ENCODE results near the gene TAGLN.
A peak's percentile ranks its signal among the peaks of the same experiment; 100 is the strongest.
"Not testable (repeated sequence)": the region's sequence is repeated elsewhere in the genome, so short reads cannot be mapped to it uniquely, and the experiment has no call there.

TAGLN gene

DNA sequence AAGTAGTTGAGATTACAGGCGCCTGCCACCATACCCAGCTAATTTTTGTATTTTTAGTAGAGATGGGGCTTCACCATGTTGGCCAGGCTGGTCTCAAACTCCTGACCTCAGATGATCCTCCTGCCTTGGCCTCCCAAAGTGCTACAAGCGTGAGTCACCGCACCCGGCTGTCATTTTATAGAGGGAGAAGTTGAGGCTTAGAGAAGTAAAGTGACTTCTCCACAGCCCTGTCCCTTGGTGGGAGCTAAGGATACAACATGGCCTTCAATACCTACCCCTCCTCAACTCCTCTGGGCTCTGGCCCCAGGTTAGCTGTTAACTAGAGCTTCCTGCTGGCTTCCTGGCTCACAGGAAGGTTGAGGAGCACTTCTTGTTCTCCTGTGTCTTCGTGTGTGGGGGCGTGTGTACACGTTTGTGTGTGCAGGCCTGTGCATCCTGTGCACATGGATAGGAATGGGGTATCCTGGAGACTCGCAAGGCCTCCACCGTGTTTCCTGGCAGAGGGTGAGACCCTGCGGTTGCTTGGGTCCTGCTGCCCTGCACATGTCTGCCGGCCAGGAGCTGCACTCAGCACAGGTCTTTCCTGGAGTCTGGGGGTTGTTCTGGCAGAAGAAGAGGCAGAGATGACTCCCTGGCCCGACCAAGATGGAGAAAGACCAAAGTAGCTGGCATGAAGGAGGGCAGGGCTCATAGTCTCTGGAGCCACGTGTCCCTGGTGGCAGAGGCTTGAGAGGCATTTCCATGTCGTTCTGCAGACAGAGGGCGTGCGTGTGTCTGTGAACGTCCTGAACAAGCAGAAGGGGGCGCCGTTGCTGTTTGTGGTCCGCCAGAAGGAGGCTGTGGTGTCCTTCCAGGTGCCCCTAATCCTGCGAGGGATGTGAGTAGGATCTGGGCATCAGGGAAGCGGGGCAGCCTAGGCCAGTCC, 18.2 kb upstream of the TAGLN start:
- peak; percentile 83 to 85 (median 85) for DNase-seq

GRCh38 chr11:117181586-117182550, 17.3 kb upstream of the TAGLN start:
- DNase-seq, result no peak

DNA sequence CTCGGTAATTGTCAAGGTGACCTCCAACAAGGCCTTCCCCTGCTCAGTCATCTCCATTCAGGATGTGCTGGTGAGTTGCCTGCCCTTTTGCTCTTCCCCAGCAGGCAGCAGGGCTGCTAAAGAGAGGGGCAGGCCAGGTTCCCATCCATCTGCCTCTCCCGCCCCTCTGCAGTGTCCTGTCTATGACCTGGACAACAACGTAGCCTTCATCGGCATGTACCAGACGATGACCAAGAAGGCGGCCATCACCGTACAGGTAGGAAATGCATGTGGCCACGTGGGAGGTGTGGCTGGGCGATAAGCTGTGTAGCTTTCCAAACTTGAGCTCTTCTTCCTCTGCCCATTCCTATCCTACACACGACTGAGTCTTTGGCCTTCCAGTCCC, 16.6 kb upstream of the TAGLN start:
- DNase-seq, result no peak

DNA sequence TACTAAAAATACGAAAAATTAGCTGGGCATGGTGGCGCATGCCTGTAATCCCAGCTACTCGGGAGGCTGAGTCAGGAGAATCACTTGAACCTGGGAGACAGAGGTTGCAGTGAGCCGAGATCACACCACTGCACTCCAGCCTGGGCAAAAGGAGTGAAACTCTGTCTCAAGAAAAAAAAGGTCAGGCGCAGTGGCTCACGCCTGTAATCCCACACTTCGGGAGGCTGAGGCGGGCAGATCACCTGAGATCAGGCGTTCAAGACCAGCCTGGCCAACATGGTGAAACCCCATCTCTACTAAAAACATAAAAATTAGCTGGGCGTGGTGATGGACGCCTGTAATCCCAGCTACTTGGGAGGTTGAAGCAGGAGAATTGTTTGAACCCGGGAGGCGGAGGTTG, 16.0 kb upstream of the TAGLN start:
- not testable (repeated sequence) for DNase-seq

DNA sequence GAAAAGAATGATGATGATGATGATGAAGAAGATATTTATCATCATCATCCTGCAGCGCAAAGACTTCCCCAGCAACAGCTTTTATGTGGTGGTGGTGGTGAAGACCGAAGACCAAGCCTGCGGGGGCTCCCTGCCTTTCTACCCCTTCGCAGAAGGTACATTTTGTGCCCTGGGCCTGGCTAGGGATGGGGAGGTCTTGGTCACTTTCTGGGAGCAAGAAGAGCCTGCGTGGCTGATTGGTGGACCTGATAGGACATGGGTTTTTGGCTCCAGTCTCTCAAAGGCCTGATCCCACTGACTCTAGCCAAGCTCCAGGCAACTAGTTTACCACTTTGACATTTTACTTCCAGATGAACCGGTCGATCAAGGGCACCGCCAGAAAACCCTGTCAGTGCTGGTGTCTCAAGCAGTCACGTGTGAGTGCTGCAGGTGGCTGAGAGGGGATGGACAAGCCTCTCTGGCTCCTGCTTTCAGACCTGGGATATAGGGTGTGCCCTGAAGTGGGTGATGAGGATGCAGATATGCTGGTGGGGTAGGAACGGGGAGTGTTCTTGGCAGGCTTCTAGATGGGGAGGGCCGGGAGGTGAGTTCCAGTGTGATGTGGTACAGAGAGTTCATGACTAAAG, 15.3 kb upstream of the TAGLN start:
- no peak for DNase-seq

GRCh38 chr11:117185736-117186430, 13.3 kb upstream of the TAGLN start:
- peak; percentile 52 to 85 (median 79) for DNase-seq

DNA sequence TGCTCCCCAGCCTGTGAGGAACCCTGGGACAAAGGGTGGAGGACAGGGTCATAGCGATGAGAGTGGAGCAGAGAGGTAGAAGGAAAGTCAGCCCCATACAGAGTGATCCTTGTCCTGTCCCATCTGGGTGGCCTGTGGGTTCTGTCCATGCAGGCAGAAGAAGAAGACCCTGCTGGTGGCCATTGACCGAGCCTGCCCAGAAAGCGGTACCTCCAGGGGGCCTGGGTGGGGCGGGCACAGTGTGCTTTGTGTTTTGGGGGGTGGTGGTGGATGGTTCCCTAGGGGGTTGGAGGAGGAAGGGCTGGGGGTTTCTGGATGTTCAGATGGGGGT, 12.8 kb upstream of the TAGLN start:
- no peak for DNase-seq

DNA sequence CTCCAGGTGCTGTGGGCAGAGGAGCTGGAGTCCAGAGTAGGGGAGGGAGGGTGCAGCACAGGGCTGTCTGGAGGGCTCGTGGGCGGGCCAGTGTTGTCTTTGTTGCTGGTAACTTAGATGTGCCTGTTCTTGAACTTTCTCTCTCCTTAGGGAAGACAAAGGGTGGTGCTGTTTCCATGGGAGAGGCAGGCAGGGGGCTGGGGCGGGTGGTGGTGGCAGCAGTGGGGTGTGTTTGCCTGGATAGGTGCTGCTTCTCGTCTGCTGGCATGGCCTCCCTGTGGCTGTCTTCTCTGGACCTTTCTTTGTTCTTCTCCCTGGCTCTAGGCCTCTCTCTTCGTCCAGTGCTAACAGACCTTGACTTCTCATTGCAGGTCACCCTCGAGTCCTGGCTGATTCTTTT, 12.2 kb upstream of the TAGLN start:
- no peak for DNase-seq

DNA sequence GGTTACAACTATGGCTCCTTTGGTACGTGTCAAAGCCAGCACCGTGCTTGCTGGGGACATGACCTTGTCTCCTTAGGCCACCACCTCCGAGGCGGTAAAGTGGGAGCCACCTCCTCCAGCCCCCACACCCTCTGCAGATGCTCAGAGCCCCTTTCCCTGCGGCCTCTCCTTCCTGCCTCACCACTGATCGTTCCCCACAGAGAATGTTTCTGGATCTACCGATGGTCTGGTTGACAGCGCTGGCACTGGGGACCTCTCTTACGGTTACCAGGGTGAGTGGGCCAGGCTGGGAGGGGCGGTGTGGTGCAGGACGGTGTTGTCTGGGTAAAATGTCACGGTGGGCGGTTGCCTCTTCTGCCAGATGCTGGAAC, 11.8 kb upstream of the TAGLN start:
- no peak for DNase-seq

DNA sequence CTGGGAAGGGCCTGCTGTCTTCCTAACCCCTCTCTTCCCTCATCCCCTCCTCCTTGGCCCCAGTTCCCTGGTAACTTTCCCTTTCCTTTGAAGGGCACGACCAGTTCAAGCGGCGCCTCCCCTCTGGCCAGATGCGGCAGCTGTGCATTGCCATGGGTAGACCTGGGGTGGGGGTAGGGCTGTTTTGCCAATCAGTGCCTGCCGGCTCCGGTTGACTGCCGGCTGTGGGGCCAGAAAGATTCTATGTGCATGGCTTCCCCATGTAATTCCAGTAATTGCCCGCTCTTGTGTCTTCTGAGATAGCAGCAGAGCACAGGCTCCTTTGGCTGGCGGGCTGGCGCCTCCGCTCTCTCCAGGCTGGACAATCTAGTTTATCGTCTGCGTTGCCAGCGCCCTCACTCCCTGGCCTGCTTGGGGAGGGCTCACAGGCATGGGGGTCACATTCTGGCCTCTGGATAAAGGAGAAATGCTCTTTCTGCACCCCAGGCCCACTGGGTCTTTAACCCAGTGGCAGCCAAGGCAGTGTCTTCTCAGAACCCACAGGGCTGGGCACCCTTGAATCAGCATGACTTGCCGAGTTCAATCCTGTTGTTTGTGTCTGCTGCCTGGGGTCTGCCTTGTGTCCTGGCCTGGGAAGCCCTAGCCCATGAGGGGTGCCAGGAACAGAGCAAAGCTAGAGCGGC, 11.2 kb upstream of the TAGLN start:
- no peak for DNase-seq

DNA sequence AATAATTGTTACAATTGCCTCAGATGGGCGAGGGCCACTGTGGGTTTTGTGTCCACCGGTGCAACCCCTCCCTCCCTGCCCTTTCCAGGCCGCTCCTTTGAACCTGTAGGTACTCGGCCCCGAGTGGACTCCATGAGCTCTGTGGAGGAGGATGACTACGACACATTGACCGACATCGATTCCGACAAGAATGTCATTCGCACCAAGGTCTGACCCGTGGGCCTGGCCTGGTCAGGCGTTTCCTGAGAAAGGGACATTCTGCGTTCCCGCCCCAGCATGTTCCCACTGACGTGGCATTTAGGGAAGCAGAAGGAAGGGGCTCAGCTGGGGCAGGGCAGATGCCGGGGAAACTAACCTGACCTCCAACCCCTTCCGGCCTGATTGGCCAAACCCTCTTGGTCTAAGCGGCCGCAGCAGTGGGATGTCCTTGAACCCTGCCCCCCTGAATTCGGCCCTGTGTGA, 10.5 kb upstream of the TAGLN start:
- peak; percentile 72 to 79 (median 75) for DNase-seq

DNA sequence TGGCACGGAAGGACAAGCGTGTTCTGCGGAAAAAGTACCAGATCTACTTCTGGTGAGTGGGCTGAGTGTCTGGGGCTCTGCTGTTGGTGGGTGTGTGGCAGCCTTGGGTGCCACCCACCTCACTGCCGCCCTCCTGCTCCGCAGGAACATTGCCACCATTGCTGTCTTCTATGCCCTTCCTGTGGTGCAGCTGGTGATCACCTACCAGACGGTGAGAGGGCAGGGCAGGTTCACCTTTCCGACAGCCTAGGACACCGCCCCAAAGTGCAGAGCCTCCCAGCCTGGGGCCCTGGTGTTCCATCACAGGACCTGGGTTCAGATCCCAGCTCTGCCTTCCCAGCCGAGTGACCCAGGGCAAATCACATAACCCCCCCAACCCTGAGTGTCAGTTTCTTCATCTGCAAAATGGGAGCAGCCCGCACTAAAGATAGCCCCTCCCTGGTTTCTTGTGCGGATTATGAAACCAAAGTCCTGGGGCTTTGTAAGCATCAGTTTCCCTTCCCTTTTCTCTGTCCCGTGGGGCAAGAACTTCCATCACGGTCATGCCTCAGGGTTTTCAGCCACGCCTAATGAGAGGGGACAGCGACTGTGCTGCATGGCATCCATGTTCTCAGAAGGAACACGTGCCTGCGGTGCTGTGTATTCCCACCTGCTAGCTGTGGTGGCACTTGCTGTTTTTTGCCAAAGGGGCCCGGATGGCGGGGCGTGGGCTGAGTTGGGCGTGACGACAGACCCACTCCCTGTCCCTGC, 9.8 kb upstream of the TAGLN start:
- peak; percentile 91 to 97 (median 96) for DNase-seq

DNA sequence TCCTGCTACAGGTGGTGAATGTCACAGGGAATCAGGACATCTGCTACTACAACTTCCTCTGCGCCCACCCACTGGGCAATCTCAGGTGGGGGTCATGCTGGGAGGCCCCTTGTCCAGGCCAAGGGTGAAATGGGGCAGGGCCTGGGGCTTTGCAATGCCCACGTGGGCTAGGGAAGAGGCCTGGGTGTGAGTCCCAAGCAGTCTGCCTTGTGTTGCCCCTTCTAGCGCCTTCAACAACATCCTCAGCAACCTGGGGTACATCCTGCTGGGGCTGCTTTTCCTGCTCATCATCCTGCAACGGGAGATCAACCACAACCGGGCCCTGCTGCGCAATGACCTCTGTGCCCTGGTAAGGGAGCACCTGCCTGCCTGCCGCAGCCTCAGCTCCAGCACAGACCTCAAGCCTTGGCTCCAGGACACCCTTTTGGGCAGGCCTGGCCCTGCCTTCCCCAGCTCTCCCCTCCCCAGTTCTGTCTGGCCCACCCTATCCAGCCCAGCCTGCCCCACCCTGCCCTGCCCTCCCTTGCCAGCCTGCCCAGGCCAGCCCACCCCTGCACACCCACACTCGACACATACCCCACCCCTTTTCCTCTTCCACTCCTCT, 9.1 kb upstream of the TAGLN start:
- no peak for DNase-seq

DNA sequence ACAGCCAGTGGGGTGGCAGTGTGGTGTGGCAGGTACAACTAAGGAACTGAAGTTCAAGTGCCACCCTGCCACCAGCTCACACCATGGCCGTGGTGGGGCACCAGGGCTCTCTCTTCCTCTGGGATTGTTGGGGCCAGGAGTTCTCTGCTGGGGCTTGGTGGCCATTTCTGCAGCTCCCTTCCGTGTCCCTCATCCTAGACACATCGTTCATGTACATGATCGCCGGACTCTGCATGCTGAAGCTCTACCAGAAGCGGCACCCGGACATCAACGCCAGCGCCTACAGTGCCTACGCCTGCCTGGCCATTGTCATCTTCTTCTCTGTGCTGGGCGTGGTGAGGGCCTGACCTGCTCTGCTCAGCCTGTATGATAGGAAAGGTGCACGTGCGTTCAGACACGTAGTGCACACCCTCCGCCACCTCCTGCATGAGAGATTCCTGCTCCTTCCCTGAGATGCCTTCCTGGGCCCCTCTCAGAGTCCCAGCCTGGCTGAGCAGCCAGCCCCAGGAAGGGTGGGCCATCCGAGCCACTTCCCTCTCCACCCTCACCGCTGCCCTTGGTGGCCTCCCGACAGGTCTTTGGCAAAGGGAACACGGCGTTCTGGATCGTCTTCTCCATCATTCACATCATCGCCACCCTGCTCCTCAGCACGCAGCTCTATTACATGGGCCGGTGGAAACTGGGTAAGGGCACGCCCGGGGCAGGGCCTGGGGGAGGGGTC, 7.3 kb upstream of the TAGLN start:
- no peak for DNase-seq

DNA sequence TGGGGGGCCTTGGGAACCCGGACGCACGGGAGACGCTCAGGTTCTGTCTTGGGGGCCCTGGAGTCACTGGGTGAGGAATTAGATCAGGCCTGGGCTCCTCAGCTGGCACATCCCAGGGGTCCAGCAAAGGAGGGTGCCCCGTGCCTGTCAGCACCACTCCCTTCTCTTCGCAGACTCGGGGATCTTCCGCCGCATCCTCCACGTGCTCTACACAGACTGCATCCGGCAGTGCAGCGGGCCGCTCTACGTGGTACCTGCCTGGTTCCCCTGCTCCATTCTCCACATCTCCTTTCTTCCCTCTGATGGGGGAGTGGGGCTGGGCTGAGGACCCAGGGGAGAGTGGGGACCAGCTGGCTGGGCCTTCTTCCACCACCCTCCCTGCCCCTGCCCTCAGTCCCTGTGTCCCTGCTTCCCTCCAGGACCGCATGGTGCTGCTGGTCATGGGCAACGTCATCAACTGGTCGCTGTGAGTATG, 6.7 kb upstream of the TAGLN start:
- no peak for DNase-seq

- DNase-seq, result no peak
Measured at GRCh38 chr11:117193130-117194020, 5.8 kb upstream of the TAGLN start.

GRCh38 chr11:117194267-117194666, 4.9 kb upstream of the TAGLN start:
- no peak for DNase-seq

GRCh38 chr11:117195258-117195657, 3.9 kb upstream of the TAGLN start:
- DNase-seq, result no peak

- DNase-seq, result no peak
Measured at GRCh38 chr11:117195761-117196160, 3.4 kb upstream of the TAGLN start.

All from suppressor macrophage treated with lipopolysaccharide for 1 hour (primary cell).